ENCODE measurements around the gene ZNF385D. TPM values are rescaled to one million over a fixed set of nuclear protein-coding genes. Genes with fewer than 3 reads are reported as not detected.

ZNF385D gene
- total RNA-seq, 2 donors from 2014 or later, result 1.5 to 2.6 TPM

GRCh38 chr3:21446027-21446426 is 305.0 kb downstream of the ZNF385D start:
- intact Hi-C loops (cut with DNase I), result no loop called here

GRCh38 chr3:21441821-21442220 is 309.2 kb downstream of the ZNF385D start:
- Histone ChIP-seq H3K27me3 (no peaks in the 10 kb centered on the region), H3K9ac (ENCODE audit: low read depth in 2 of 2, low read length in 2 of 2) (no peak overlapping the region), H3K9me3 (no peaks in the 10 kb centered on the region), H3K4me3 (no peak overlapping the region), H3K4me1 (no peaks in the 10 kb centered on the region), H3K27ac (no peak overlapping the region), H3K36me3 (no peaks in the 10 kb centered on the region)
- no peak for DNase-seq
- TF ChIP-seq CTCF (IDR thresholded peaks at IDR 0.05), result no peak
- intact Hi-C loops (cut with DNase I), result no loop called here

More at GRCh38 chr3:21446027-21446426, 305.0 kb downstream of the ZNF385D start:
- DNase-seq, result no peak
- no peaks in the 10 kb centered on the region for H3K4me1 ChIP-seq
- H3K4me3 ChIP-seq, result no peak overlapping the region
- no peaks in the 10 kb centered on the region for H3K36me3 ChIP-seq
- no peaks in the 10 kb centered on the region for H3K9me3 ChIP-seq
- H3K27ac ChIP-seq, result no peak overlapping the region
- no peak for TF ChIP-seq CTCF (IDR thresholded peaks at IDR 0.05)
- no peak overlapping the region for H3K9ac ChIP-seq (ENCODE audit: low read depth in 2 of 2, low read length in 2 of 2)
- H3K27me3 ChIP-seq, result no peaks in the 10 kb centered on the region

- intact Hi-C loops (cut with DNase I), result no loop called here
- TF ChIP-seq CTCF (IDR thresholded peaks at IDR 0.05), result no peak
These were observed 314.2 kb downstream of the ZNF385D start for GRCh38 chr3:21436835-21437234.

GRCh38 chr3:21435871-21436270 is 315.1 kb downstream of the ZNF385D start:
- intact Hi-C loops (cut with DNase I), result no loop called here
- no peaks in the 10 kb centered on the region for H3K36me3 ChIP-seq
- no peak overlapping the region for H3K9ac ChIP-seq (ENCODE audit: low read depth in 2 of 2, low read length in 2 of 2)
- no peak overlapping the region for H3K27ac ChIP-seq
- H3K4me3 ChIP-seq, result no peak overlapping the region
- no peaks in the 10 kb centered on the region for H3K27me3 ChIP-seq
- no peaks in the 10 kb centered on the region for H3K4me1 ChIP-seq
- no peak for DNase-seq
- TF ChIP-seq CTCF (IDR thresholded peaks at IDR 0.05), result no peak
- H3K9me3 ChIP-seq, result no peaks in the 10 kb centered on the region

More at GRCh38 chr3:21436835-21437234, 314.2 kb downstream of the ZNF385D start:
- Histone ChIP-seq H3K27me3 (no peaks in the 10 kb centered on the region), H3K36me3 (no peaks in the 10 kb centered on the region), H3K4me3 (no peak overlapping the region), H3K27ac (no peak overlapping the region), H3K9me3 (no peaks in the 10 kb centered on the region), H3K4me1 (no peaks in the 10 kb centered on the region), H3K9ac (ENCODE audit: low read depth in 2 of 2, low read length in 2 of 2) (no peak overlapping the region)
- no peak for DNase-seq

DNA sequence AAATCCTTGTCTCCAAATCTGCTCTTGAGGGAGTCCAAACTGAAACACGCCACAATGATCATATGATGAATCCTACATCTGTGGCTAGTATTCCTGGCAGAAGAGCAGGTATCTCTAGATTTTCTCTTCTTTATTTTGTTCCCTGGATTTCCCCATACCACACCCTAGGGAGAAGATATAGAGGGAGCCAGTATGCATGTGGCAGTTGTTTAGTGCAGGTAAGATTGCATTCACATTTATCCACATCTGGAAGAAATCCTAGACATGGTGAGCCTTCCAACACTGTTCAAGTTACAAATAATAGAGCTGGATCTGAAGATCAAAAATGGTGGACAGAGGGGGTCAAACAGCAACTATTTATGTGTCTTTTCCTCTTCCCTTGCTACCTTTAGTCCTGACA is 316.7 kb downstream of the ZNF385D start:
- intact Hi-C loops (cut with DNase I), result no loop called here

More for the DNA sequence above, 316.7 kb downstream of the ZNF385D start:
- Histone ChIP-seq H3K4me3 (no peak overlapping the region), H3K36me3 (no peaks in the 10 kb centered on the region), H3K9me3 (no peaks in the 10 kb centered on the region), H3K27ac (no peak overlapping the region), H3K4me1 (no peaks in the 10 kb centered on the region), H3K9ac (ENCODE audit: low read depth in 2 of 2, low read length in 2 of 2) (no peak overlapping the region), H3K27me3 (no peaks in the 10 kb centered on the region)
- no peak for TF ChIP-seq CTCF (IDR thresholded peaks at IDR 0.05)
- DNase-seq, result no peak

Measured in colonic mucosa (tissue), 4 donors.